A673 (cell line): ENCODE measurements around the gene PTPN14. TPM values are rescaled to one million over a fixed set of nuclear protein-coding genes. Genes with fewer than 3 reads are reported as not detected.

Source experiments
- BruUV-seq: library from RNA; stranded (reverse); fragments of 400-500 nt; replicated peaks from 2 replicates; lab custom pipeline; 2021; lab: Mats Ljungman, UMichigan
- CTCF ChIA-PET: fragments of 300-600 bp; sonication (Branson Sonifier 250); formaldehyde crosslinking; loops from one replicate; lab custom pipeline; 2022; ENCODE audit warnings: antibody characterized with exemption; lab: Charles Lee
- POLR2A ChIA-PET: fragments of 300-600 bp; sonication (Branson Sonifier 250); formaldehyde crosslinking; loops from one replicate; lab custom pipeline; 2022; ENCODE audit warnings: antibody characterized with exemption; ENCODE audit not compliant: low non-redundant PET; lab: Charles Lee
- DNase-seq: peaks from one replicate; pipeline ENCODE4 v3.0.0-alpha.2; 2015; ENCODE audit warnings: low spot score
- H3K27ac ChIP-seq: fragments of 200-600 bp; sonication (generic); 2 replicates; pipeline ENCODE4 v1.5.1; 2016; ENCODE audit warnings: mixed run types, low read depth, mild to moderate bottlenecking, mixed read lengths, antibody characterized with exemption, low read length; ENCODE audit not compliant: poor library complexity, severe bottlenecking
- H3K27me3 ChIP-seq: fragments of 200-600 bp; sonication (generic); replicated peaks from 2 replicates; pipeline ENCODE4 v1.6.1; 2017; ENCODE audit warnings: mixed run types, low read depth, mild to moderate bottlenecking, mixed read lengths, antibody characterized with exemption, low read length; ENCODE audit not compliant: insufficient read depth, poor library complexity
- H3K36me3 ChIP-seq: fragments of 200-600 bp; sonication (generic); 2 replicates; pipeline ENCODE4 v1.6.1; 2016; ENCODE audit warnings: mixed run types, mild to moderate bottlenecking, mixed read lengths, antibody characterized with exemption, low read length; ENCODE audit not compliant: insufficient read depth, poor library complexity, severe bottlenecking
- H3K4me1 ChIP-seq: fragments of 200-600 bp; sonication (generic); 2 replicates; pipeline ENCODE4 v1.6.1; 2017; ENCODE audit warnings: mixed run types, mild to moderate bottlenecking, mixed read lengths, antibody characterized with exemption, low read length; ENCODE audit not compliant: insufficient read depth, poor library complexity, severe bottlenecking
- H3K4me3 ChIP-seq: fragments of 200-600 bp; sonication (generic); 2 replicates; pipeline ENCODE4 v1.5.1; 2016; ENCODE audit warnings: low read depth, mixed run types, mild to moderate bottlenecking, mixed read lengths, low read length; ENCODE audit not compliant: poor library complexity, severe bottlenecking
- H3K9me3 ChIP-seq: fragments of 200-600 bp; sonication (generic); 2 replicates; pipeline ENCODE4 v1.6.1; 2016; ENCODE audit warnings: mixed run types, low read depth, mild to moderate bottlenecking, mixed read lengths, antibody characterized with exemption, low read length; ENCODE audit not compliant: poor library complexity, severe bottlenecking
- CTCF ChIP-seq: fragments of 300-800, 200-600 bp; sonication (generic); conservative IDR thresholded peaks from 2 replicates; pipeline ENCODE4 v1.5.1; 2017; ENCODE audit warnings: low read depth, mild to moderate bottlenecking, antibody characterized with exemption, low read length, moderate library complexity, mixed read lengths
- EZH2 ChIP-seq: fragments of 200-600 bp; sonication (generic); IDR thresholded peaks from 2 replicates; pipeline ENCODE4 v1.6.1; 2017; ENCODE audit warnings: borderline replicate concordance, low read depth, mild to moderate bottlenecking, mixed read lengths, antibody characterized with exemption, low read length; ENCODE audit not compliant: poor library complexity, severe bottlenecking
- intact Hi-C: fragments of 100-400 bp; cut with micrococcal nuclease; formaldehyde crosslinking; loops from one replicate; pipeline ENCODE4 v1.10.0; 2022; ENCODE audit not compliant: unreplicated experiment
- total RNA-seq: library from RNA; stranded (reverse); gene quantifications from 2 replicates; pipeline ENCODE4 v1.2.3, GENCODE V29; 2021

PTPN14 gene
- total RNA-seq, 1 experiment from 2014 or later, result 114 TPM

- Histone ChIP-seq H3K9me3 (no peaks in the 10 kb centered on the region), H3K27me3 (no peaks in the 10 kb centered on the region), H3K36me3 (no peaks in the 10 kb centered on the region), H3K27ac (no peak overlapping the region), H3K4me3 (no peak overlapping the region), H3K4me1 (peaks cover 7% of the 10 kb centered on the region)
- no TSS peak for BruUV-seq
- ChIA-PET POLR2A (no interaction called here), CTCF (no interaction called here)
- TF ChIP-seq EZH2, result no peak
- no peak for TF ChIP-seq CTCF
- intact Hi-C loops, result no loop called here
- no peak for DNase-seq
Measured at GRCh38 chr1:214310777-214311690, 240.4 kb downstream of the PTPN14 start.

GRCh38 chr1:214310010-214310409 lies 241.4 kb downstream of the PTPN14 start:
- Histone ChIP-seq H3K4me3 (no peak overlapping the region), H3K9me3 (no peaks in the 10 kb centered on the region), H3K27me3 (no peaks in the 10 kb centered on the region), H3K4me1 (peaks cover 7% of the 10 kb centered on the region), H3K27ac (no peak overlapping the region), H3K36me3 (no peaks in the 10 kb centered on the region)
- DNase-seq, result no peak
- no TSS peak for BruUV-seq
- ChIA-PET POLR2A (no interaction called here), CTCF (no interaction called here)
- intact Hi-C loops, result no loop called here
- TF ChIP-seq CTCF (no peak), EZH2 (no peak)

GRCh38 chr1:214306269-214306668 lies 245.1 kb downstream of the PTPN14 start:
- Histone ChIP-seq H3K27me3 (no peaks in the 10 kb centered on the region), H3K27ac (no peak overlapping the region), H3K4me3 (no peak overlapping the region), H3K9me3 (no peaks in the 10 kb centered on the region), H3K4me1 (peaks cover 12% of the 10 kb centered on the region), H3K36me3 (no peaks in the 10 kb centered on the region)
- CTCF ChIA-PET, result no interaction called here
- no peak for DNase-seq
- POLR2A ChIA-PET, result no interaction called here
- BruUV-seq, result no TSS peak
- no peak for TF ChIP-seq CTCF
- TF ChIP-seq EZH2, result no peak
- intact Hi-C loops, result loop anchor here (10.0 kb wide), 1 partner anchor 1041 kb away; no protein-coding TSS in a partner anchor
